Measurements from ENCODE around the gene CCDC177.

CCDC177 gene

GRCh38 chr14:69528930-69529329 is 45.7 kb downstream of the CCDC177 start:
- DNase-seq (ENCODE audit: low spot score), result no peak

- DNase-seq (ENCODE audit: low spot score), result no peak
These were observed 46.5 kb downstream of the CCDC177 start for GRCh38 chr14:69528143-69528542.

- DNase-seq (ENCODE audit: low spot score), result no peak
These were observed 47.0 kb downstream of the CCDC177 start for GRCh38 chr14:69527635-69528034.

- DNase-seq (ENCODE audit: low spot score), result no peak
These were observed 48.8 kb downstream of the CCDC177 start for GRCh38 chr14:69525896-69526295.

DNA sequence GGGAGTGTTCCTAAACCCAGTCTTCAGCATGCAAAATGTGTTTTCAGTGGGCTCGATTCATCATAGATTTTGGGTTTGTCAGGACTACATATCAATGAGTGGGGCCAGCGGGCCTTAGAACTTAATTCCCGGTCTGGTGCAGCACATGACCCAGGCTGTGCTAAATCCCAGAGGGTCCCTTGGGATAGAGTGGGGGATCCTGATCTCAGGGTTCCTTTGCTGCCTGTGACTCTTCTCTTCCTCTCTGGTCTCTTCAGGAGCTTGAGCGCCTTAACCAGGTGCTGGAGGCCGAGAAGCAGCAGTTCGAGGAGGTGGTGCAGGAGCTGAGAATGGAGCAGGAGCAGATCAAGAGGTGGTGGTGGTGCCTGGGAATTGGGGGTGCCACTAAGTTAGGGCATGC is 52.6 kb downstream of the CCDC177 start:
- DNase-seq (ENCODE audit: low spot score), result no peak
